Endodermal cell (in vitro differentiated cells): ENCODE data around the gene GPR68. TPM values are rescaled to one million over a fixed set of nuclear protein-coding genes. Genes with fewer than 3 reads are reported as not detected.

Experiments
- DNase-seq: peaks from one replicate; pipeline ENCODE4 v3.0.0-alpha.2; 2017
- H3K27ac ChIP-seq: 2 replicates; pipeline ENCODE4 v1.5.1; 2013; ENCODE audit warnings: mild to moderate bottlenecking, low read depth, low read length, moderate library complexity
- H3K27me3 ChIP-seq: 2 replicates; pipeline ENCODE4 v1.6.1; 2013; ENCODE audit warnings: mild to moderate bottlenecking, low read length, moderate library complexity; ENCODE audit not compliant: insufficient read depth, control insufficient read depth, poor library complexity, severe bottlenecking
- H3K36me3 ChIP-seq: 2 replicates; pipeline ENCODE4 v1.7.0; 2013; ENCODE audit warnings: mild to moderate bottlenecking, low read length, moderate library complexity; ENCODE audit not compliant: control insufficient read depth, insufficient read depth
- H3K4me1 ChIP-seq: one replicate; pipeline ENCODE4 v1.7.0; 2013; ENCODE audit warnings: low read length; ENCODE audit not compliant: control insufficient read depth, insufficient read depth
- H3K4me3 ChIP-seq: 2 replicates; pipeline ENCODE4 v1.5.1; 2013; ENCODE audit warnings: mild to moderate bottlenecking, low read length, moderate library complexity
- H3K9ac ChIP-seq: 2 replicates; pipeline ENCODE4 v1.6.1; 2013; ENCODE audit warnings: mild to moderate bottlenecking, low read length, moderate library complexity; ENCODE audit not compliant: poor library complexity, severe bottlenecking; ENCODE audit errors: extremely low read depth
- H3K9me3 ChIP-seq: 2 replicates; pipeline ENCODE4 v1.6.1; 2013; ENCODE audit warnings: mild to moderate bottlenecking, low read length, moderate library complexity; ENCODE audit not compliant: control insufficient read depth
- H3K27ac Mint-ChIP-seq: 2 replicates; pipeline ENCODE4 v1.8.0; 2020; ENCODE audit warnings: mixed read lengths
- H3K27me3 Mint-ChIP-seq: 2 replicates; pipeline ENCODE4 v1.8.0; 2021; ENCODE audit warnings: mild to moderate bottlenecking, mixed read lengths; ENCODE audit not compliant: insufficient read depth
- H3K36me3 Mint-ChIP-seq: 2 replicates; pipeline ENCODE4 v1.8.0; 2020; ENCODE audit warnings: low read depth, mixed read lengths
- H3K4me1 Mint-ChIP-seq: 2 replicates; pipeline ENCODE4 v1.8.0; 2020; ENCODE audit warnings: mixed read lengths
- H3K4me3 Mint-ChIP-seq: 2 replicates; pipeline ENCODE4 v1.8.0; 2020; ENCODE audit warnings: mild to moderate bottlenecking, moderate library complexity, mixed read lengths
- H3K9me3 Mint-ChIP-seq: 2 replicates; pipeline ENCODE4 v1.8.0; 2020; ENCODE audit warnings: mild to moderate bottlenecking, mixed read lengths
- CTCF ChIP-seq: fragments of 200-600 bp; sonication (generic); conservative IDR thresholded peaks from 2 replicates; pipeline ENCODE4 v1.5.0; 2021; ENCODE audit warnings: antibody characterized with exemption, mild to moderate bottlenecking
- WGBS, 2 experiments: methylation state at CpG; one replicate each; pipeline versions ENCODE4 v1.1.5 to v1.1.7; 2013; ENCODE audit warnings: missing lambda C conversion rate in 2 of 2, mixed read lengths in 1 of 2; ENCODE audit not compliant: insufficient coverage in 1 of 2, insufficient read length in 1 of 2; 5-methylcytosine and 5-hydroxymethylcytosine counted together
- total RNA-seq, 2 donors: library from RNA; stranded (reverse); fragmentation: NEBNext Ultra II Directional in 1 of 2; extraction: Animal tissue kit (Norgen Biotek cat#: 25700) in 1 of 2; gene quantifications; 2 replicates in 1 of 2; 3 replicates in 1 of 2; pipeline ENCODE4 v1.2.1, GENCODE V29; 2021

GPR68 gene
- total RNA-seq, 2 donors from 2014 or later: 0.38 to 0.44 TPM

- Mint-ChIP-seq H3K36me3 (peaks cover 5% of the 10 kb centered on the region), H3K27me3 (peaks cover 32% of the 10 kb centered on the region), H3K4me3 (peak overlapping the region; percentile 62), H3K4me1 (peaks cover 7% of the 10 kb centered on the region), H3K27ac (no peak overlapping the region), H3K9me3 (no peaks in the 10 kb centered on the region)
- Histone ChIP-seq H3K9ac (no peak overlapping the region), H3K27ac (no peak overlapping the region), H3K9me3 (no peaks in the 10 kb centered on the region), H3K4me1 (no peaks in the 10 kb centered on the region), H3K36me3 (no peaks in the 10 kb centered on the region), H3K4me3 (no peak overlapping the region), H3K27me3 (peaks cover 27% of the 10 kb centered on the region)
- no peak for DNase-seq
- 89 to 90% methylated on average over 5 to 7 of the region's 7 CpGs for WGBS, 2 experiments
- TF ChIP-seq CTCF: no peak
Observed at GRCh38 chr14:91265404-91265803, 20.9 kb upstream of the GPR68 start.

DNA sequence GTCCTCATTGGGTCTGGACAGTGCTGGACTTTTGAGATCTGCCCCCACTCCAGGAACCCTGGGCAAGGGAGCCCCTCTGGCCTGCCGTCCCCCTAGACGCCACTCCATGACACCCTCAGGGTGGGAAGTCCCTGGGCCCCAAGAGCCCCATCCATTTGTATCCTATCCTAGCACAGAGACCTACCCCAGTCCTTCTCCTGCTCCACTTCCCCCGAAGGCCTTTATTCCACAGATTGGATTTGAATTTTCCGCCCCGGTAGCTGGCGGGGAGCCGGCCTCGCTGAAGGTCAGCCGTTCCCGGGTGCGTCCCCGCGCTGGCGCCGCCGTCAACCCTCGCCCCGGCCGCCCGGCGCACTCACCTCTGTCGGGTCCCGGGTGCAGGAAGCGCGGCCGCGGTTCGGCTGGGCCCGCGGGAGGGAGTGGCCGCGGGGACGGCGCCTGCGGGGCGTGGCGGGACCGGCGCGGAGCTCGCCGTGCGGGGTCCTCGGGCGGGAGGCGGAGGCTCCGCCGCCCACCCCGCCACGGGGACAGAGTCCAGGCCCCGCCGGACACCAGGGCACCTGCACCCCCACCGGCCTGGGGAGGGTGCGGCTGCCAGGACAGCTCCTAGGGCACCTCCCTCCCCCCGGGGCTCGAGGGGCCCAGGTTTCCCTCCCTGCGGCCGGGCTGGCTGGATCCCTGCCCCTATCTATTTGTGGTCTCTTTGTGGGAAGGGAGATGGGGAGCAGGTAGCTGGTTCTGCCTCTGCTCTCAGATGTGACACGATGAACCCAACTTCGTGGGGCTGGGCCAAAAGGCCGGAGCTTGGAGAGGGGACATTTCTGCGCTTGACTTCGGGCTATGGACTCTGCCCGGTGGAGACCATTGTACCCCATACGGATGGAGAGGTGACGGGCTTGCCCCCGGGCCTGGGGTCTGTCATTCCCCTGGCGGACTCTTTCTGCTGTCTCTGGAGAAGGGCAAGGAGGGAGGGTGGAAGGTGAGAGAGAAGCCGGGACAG lies 19.9 kb upstream of the GPR68 start:
- 22 to 33% methylated on average over 19 to 69 of the region's 69 CpGs for WGBS, 2 experiments
- peak overlapping the region; percentile 62 for H3K4me3 Mint-ChIP-seq

GRCh38 chr14:91263329-91263728 lies 18.8 kb upstream of the GPR68 start:
- H3K27me3 Mint-ChIP-seq: peaks cover 32% of the 10 kb centered on the region
- Histone ChIP-seq H3K9ac (no peak overlapping the region), H3K4me1 (no peaks in the 10 kb centered on the region), H3K36me3 (no peaks in the 10 kb centered on the region), H3K27me3 (peaks cover 27% of the 10 kb centered on the region), H3K4me3 (no peak overlapping the region), H3K9me3 (no peaks in the 10 kb centered on the region), H3K27ac (no peak overlapping the region)
- H3K4me1 Mint-ChIP-seq: peaks cover 7% of the 10 kb centered on the region
- no peak for DNase-seq
- no peak for TF ChIP-seq CTCF
- no peaks in the 10 kb centered on the region for H3K36me3 Mint-ChIP-seq
- H3K4me3 Mint-ChIP-seq: no peak overlapping the region
- H3K9me3 Mint-ChIP-seq: no peaks in the 10 kb centered on the region
- 91 to 100% methylated on average over 2 of the region's 2 CpGs for WGBS, 2 experiments
- no peak overlapping the region for H3K27ac Mint-ChIP-seq

More for the DNA sequence above, 19.9 kb upstream of the GPR68 start:
- Histone ChIP-seq H3K4me1 (no peaks in the 10 kb centered on the region), H3K4me3 (peak overlapping the region; percentile 73), H3K9ac (no peak overlapping the region), H3K9me3 (no peaks in the 10 kb centered on the region), H3K36me3 (no peaks in the 10 kb centered on the region), H3K27ac (no peak overlapping the region), H3K27me3 (peaks cover 27% of the 10 kb centered on the region)
- no peak for TF ChIP-seq CTCF
- peaks cover under 1% of the 10 kb centered on the region for H3K36me3 Mint-ChIP-seq
- H3K27ac Mint-ChIP-seq: peak overlapping the region; percentile 48
- peak; percentile 77 for DNase-seq
- peaks cover 32% of the 10 kb centered on the region for H3K27me3 Mint-ChIP-seq
- H3K9me3 Mint-ChIP-seq: no peaks in the 10 kb centered on the region
- H3K4me1 Mint-ChIP-seq: peaks cover 7% of the 10 kb centered on the region
